Myometrial cell (primary cell): ENCODE results near the gene LDHD. TPM values are rescaled to one million over a fixed set of nuclear protein-coding genes. Genes with fewer than 3 reads are reported as not detected.

Experiments
- total RNA-seq: library from RNA; depleted of rRNA; stranded (reverse); fragments of >200 nt; gene quantifications from 2 replicates; pipeline ENCODE4 v1.2.3, GENCODE V29; 2015

LDHD gene
- total RNA-seq, result 0.86 and 4.1 TPM in 2 replicates

GRCh38 chr16:75116081-75116910 is at the start of gene LDHD:
Gene LDHD, minus strand, starts transcription at chr16:75116780. Its CDS starts 60 bp downstream, at chr16:75116720.

GRCh38 chr16:75148311-75149195 is 32.0 kb upstream of the LDHD start, which contains the start of gene ZFP1:
Gene ZFP1, plus strand, starts transcription at chr16:75148524. Its CDS starts 4,428 bp downstream, at chr16:75152952.

Other genes starting within 250 kb of the LDHD start
- 6.6 and 8.4 TPM in 2 replicates for gene WDR59, start 131.7 kb downstream of the LDHD start, total RNA-seq
- 24.2 and 30.3 TPM in 2 replicates for gene ZNRF1, start 117.8 kb downstream of the LDHD start, total RNA-seq
- gene ZFP1, start 31.7 kb upstream of the LDHD start, total RNA-seq, result 4.3 and 11.9 TPM in 2 replicates
- gene CTRB2, start 90.4 kb upstream of the LDHD start, total RNA-seq, result not detected in 2 replicates
- not detected in 2 replicates for gene CTRB1, start 102.2 kb upstream of the LDHD start, total RNA-seq
- 85.1 and 87.6 TPM in 2 replicates for gene BCAR1, start 134.8 kb upstream of the LDHD start, total RNA-seq